MM.1S (cell line): ENCODE results near the gene CD58.

ENCODE experiments used
- DNase-seq: peaks from one replicate; pipeline ENCODE4 v3.0.0-alpha.2; 2015
- H2AFZ ChIP-seq: fragments of 300-600 bp; sonication (generic); 2 replicates; pipeline ENCODE4 v1.6.0; 2016; ENCODE audit warnings: antibody characterized with exemption, low read length
- H3F3A ChIP-seq: fragments of 300-600 bp; sonication (generic); 2 replicates; pipeline ENCODE4 v1.6.1; 2016; ENCODE audit warnings: mild to moderate bottlenecking, antibody characterized with exemption, low read length, moderate library complexity, mixed read lengths; ENCODE audit not compliant: insufficient read depth
- H3K27ac ChIP-seq: fragments of 300-600 bp; sonication (generic); 2 replicates; pipeline ENCODE4 v1.5.1; 2016; ENCODE audit warnings: mild to moderate bottlenecking, low read length
- H3K27me3 ChIP-seq: fragments of 300-600 bp; sonication (generic); replicated peaks from 2 replicates; pipeline ENCODE4 v1.6.0; 2016; ENCODE audit warnings: low read length; ENCODE audit not compliant: insufficient read depth
- H3K36me3 ChIP-seq: fragments of 300-600 bp; sonication (generic); replicated peaks from 2 replicates; pipeline ENCODE4 v1.6.1; 2016; ENCODE audit warnings: mild to moderate bottlenecking, low read length, mixed read lengths; ENCODE audit not compliant: insufficient read depth
- H3K4me1 ChIP-seq: fragments of 300-600 bp; sonication (generic); 2 replicates; pipeline ENCODE4 v1.6.1; 2016; ENCODE audit warnings: low read length, mixed read lengths
- H3K4me2 ChIP-seq: fragments of 300-600 bp; sonication (generic); 2 replicates; pipeline ENCODE4 v1.6.0; 2016; ENCODE audit warnings: low read depth, low read length
- H3K4me3 ChIP-seq: fragments of 300-600 bp; sonication (generic); 2 replicates; pipeline ENCODE4 v1.5.1; 2016; ENCODE audit warnings: low read length, mixed read lengths
- H3K79me2 ChIP-seq: fragments of 300-600 bp; sonication (generic); 2 replicates; pipeline ENCODE4 v1.6.1; 2016; ENCODE audit warnings: mixed run types, low read length, mixed read lengths
- H3K9ac ChIP-seq: fragments of 300-600 bp; sonication (generic); 2 replicates; pipeline ENCODE4 v1.6.1; 2016; ENCODE audit warnings: low read length, mixed read lengths
- H3K9me2 ChIP-seq: fragments of 300-600 bp; sonication (generic); replicated peaks from 2 replicates; pipeline ENCODE4 v1.6.1; 2016; ENCODE audit warnings: mild to moderate bottlenecking, low read length, mixed read lengths; ENCODE audit not compliant: insufficient read depth
- H3K9me3 ChIP-seq: fragments of 300-600 bp; sonication (generic); replicated peaks from 2 replicates; pipeline ENCODE4 v1.6.1; 2016; ENCODE audit warnings: mild to moderate bottlenecking, low read length, mixed read lengths; ENCODE audit not compliant: insufficient read depth
- H4K20me1 ChIP-seq: fragments of 300-600 bp; sonication (generic); 2 replicates; pipeline ENCODE4 v1.6.1; 2016; ENCODE audit warnings: mild to moderate bottlenecking, low read length, moderate library complexity, mixed read lengths; ENCODE audit not compliant: insufficient read depth
- CTCF ChIP-seq: fragments of 300-600 bp; sonication (generic); IDR thresholded peaks from 2 replicates; pipeline ENCODE4 v1.5.1; 2016; ENCODE audit warnings: antibody characterized with exemption, low read length, mixed read lengths
- EZH2 ChIP-seq: fragments of 300-600 bp; sonication (generic); optimal IDR thresholded peaks from 2 replicates; pipeline ENCODE3; 2017; ENCODE audit warnings: low read depth, mild to moderate bottlenecking, antibody characterized with exemption, low read length, mixed read lengths
- EZH2phosphoT487 ChIP-seq: fragments of 300-600 bp; sonication (generic); IDR thresholded peaks from 2 replicates; pipeline ENCODE4 v1.6.1; 2018; ENCODE audit warnings: antibody characterized with exemption, low read length

The CD58 gene

GRCh38 chr1:116546354-116546977 is 24.4 kb downstream of the CD58 start:
- Histone ChIP-seq H3K9ac (no peak overlapping the region), H3K9me2 (no peaks in the 10 kb centered on the region), H3K4me3 (no peak overlapping the region), H4K20me1 (no peaks in the 10 kb centered on the region), H3K36me3 (no peaks in the 10 kb centered on the region), H3K4me2 (no peak overlapping the region), H3K27ac (no peak overlapping the region), H3K27me3 (no peaks in the 10 kb centered on the region), H3K79me2 (peaks cover 90% of the 10 kb centered on the region), H3K9me3 (no peaks in the 10 kb centered on the region), H2AFZ (no peak overlapping the region), H3K4me1 (peaks cover 23% of the 10 kb centered on the region), H3F3A (no peaks in the 10 kb centered on the region)
- no peak for DNase-seq
- TF ChIP-seq EZH2: no peak
- TF ChIP-seq CTCF: no peak
- TF ChIP-seq EZH2phosphoT487: no peak

- H3K4me1 ChIP-seq: peaks cover 29% of the 10 kb centered on the region
- no peaks in the 10 kb centered on the region for H3K27me3 ChIP-seq
- H2AFZ ChIP-seq: no peak overlapping the region
- no peak for DNase-seq
- no peaks in the 10 kb centered on the region for H4K20me1 ChIP-seq
- H3K27ac ChIP-seq: no peak overlapping the region
- no peak overlapping the region for H3K4me3 ChIP-seq
- TF ChIP-seq EZH2: no peak
- no peak for TF ChIP-seq CTCF
- TF ChIP-seq EZH2phosphoT487: no peak
- H3K9me2 ChIP-seq: no peaks in the 10 kb centered on the region
- H3K36me3 ChIP-seq: no peaks in the 10 kb centered on the region
- no peak overlapping the region for H3K9ac ChIP-seq
- no peaks in the 10 kb centered on the region for H3F3A ChIP-seq
- no peaks in the 10 kb centered on the region for H3K9me3 ChIP-seq
- no peak overlapping the region for H3K4me2 ChIP-seq
- H3K79me2 ChIP-seq: peaks cover 82% of the 10 kb centered on the region
Observed at GRCh38 chr1:116545359-116545705, 25.5 kb downstream of the CD58 start.

GRCh38 chr1:116544588-116545358 is 26.1 kb downstream of the CD58 start:
- Histone ChIP-seq H3K9ac (no peak overlapping the region), H3K27ac (no peak overlapping the region), H2AFZ (no peak overlapping the region), H3K79me2 (peaks cover 76% of the 10 kb centered on the region), H3K4me1 (peaks cover 33% of the 10 kb centered on the region), H3K9me3 (no peaks in the 10 kb centered on the region), H3K4me2 (no peak overlapping the region), H3K27me3 (no peaks in the 10 kb centered on the region), H3K4me3 (no peak overlapping the region), H3K36me3 (no peaks in the 10 kb centered on the region), H3F3A (peaks cover 1% of the 10 kb centered on the region; the same call in 1 of the 2 replicates), H3K9me2 (no peaks in the 10 kb centered on the region), H4K20me1 (no peaks in the 10 kb centered on the region)
- no peak for TF ChIP-seq EZH2
- TF ChIP-seq EZH2phosphoT487: no peak
- TF ChIP-seq CTCF: no peak
- DNase-seq: no peak
